Measurements from ENCODE around the gene MED10. TPM values are rescaled to one million over a fixed set of nuclear protein-coding genes. Genes with fewer than 3 reads are reported as not detected.

The MED10 gene
- total RNA-seq, 3 donors from 2014 or later = 24.7 to 44.9 (median 27.2) TPM

- Histone ChIP-seq H3K36me3 (ENCODE audit: low read depth) (no peaks in the 10 kb centered on the region), H3K4me1 (ENCODE audit: low read depth) (no peaks in the 10 kb centered on the region), H3K4me3 (no peak overlapping the region), H3K9me3 (no peaks in the 10 kb centered on the region)
- TF ChIP-seq CTCF (IDR thresholded peaks at IDR 0.05) = no peak
- no peak for ATAC-seq
- no peak for DNase-seq
- intact Hi-C loops (cut with DNase I, micrococcal nuclease) = no loop called here
These were observed 899 bp upstream of the MED10 start for GRCh38 chr5:6379246-6379645.

GRCh38 chr5:6378766-6379103, 388 bp upstream of the MED10 start:
- Histone ChIP-seq H3K4me3 (peak overlapping the region; percentile 95), H3K4me1 (ENCODE audit: low read depth) (no peaks in the 10 kb centered on the region), H3K36me3 (ENCODE audit: low read depth) (no peaks in the 10 kb centered on the region), H3K9me3 (no peaks in the 10 kb centered on the region)
- ATAC-seq = no peak
- no peak for TF ChIP-seq CTCF (IDR thresholded peaks at IDR 0.05)
- no peak for DNase-seq
- intact Hi-C loops (cut with DNase I, micrococcal nuclease) = no loop called here

GRCh38 chr5:6377582-6377904, 804 bp downstream of the MED10 start:
- no peak for TF ChIP-seq CTCF (IDR thresholded peaks at IDR 0.05)
- Histone ChIP-seq H3K4me1 (ENCODE audit: low read depth) (no peaks in the 10 kb centered on the region), H3K4me3 (peak overlapping the region; percentile 95), H3K9me3 (no peaks in the 10 kb centered on the region), H3K36me3 (ENCODE audit: low read depth) (peaks cover 9% of the 10 kb centered on the region)
- DNase-seq (no peak), ATAC-seq (no peak)
- intact Hi-C loops (cut with DNase I, micrococcal nuclease) = no loop called here

- ATAC-seq = no peak
- H3K9me3 ChIP-seq = no peaks in the 10 kb centered on the region
- no peaks in the 10 kb centered on the region for H3K4me1 ChIP-seq (ENCODE audit: low read depth)
- no peak for DNase-seq
- no peak overlapping the region for H3K4me3 ChIP-seq
- H3K36me3 ChIP-seq (ENCODE audit: low read depth) = peaks cover 9% of the 10 kb centered on the region
- intact Hi-C loops (cut with DNase I, micrococcal nuclease) = no loop called here
- no peak for TF ChIP-seq CTCF (IDR thresholded peaks at IDR 0.05)
These were observed 1.3 kb downstream of the MED10 start for GRCh38 chr5:6376974-6377520.

- Histone ChIP-seq H3K4me3 (no peak overlapping the region), H3K9me3 (no peaks in the 10 kb centered on the region), H3K4me1 (ENCODE audit: low read depth) (no peaks in the 10 kb centered on the region), H3K36me3 (ENCODE audit: low read depth) (peaks cover 9% of the 10 kb centered on the region)
- DNase-seq (no peak), ATAC-seq (no peak)
- TF ChIP-seq CTCF (IDR thresholded peaks at IDR 0.05) = no peak
- intact Hi-C loops (cut with DNase I, micrococcal nuclease) = no loop called here
These were observed 5.1 kb downstream of the MED10 start for GRCh38 chr5:6373081-6373846.
